Thyroid gland (tissue), 4 donors: ENCODE data around the gene ZER1. TPM values are rescaled to one million over a fixed set of nuclear protein-coding genes. Genes with fewer than 3 reads are reported as not detected.

Experiments used
- DNase-seq, 2 donors: peaks; one replicate each; pipeline ENCODE4 v3.0.0-alpha.2; 2019
- H3K27ac ChIP-seq, 3 donors: fragments of 200-600 bp; sonication (generic); 1 replicate in 2 of 3; 2 replicates in 1 of 3; pipeline ENCODE4 v1.5.1; 2016 to 2019; ENCODE audit warnings: mild to moderate bottlenecking in 1 of 3, moderate library complexity in 1 of 3
- H3K27me3 ChIP-seq: fragments of 200-600 bp; sonication (generic); one replicate; pipeline ENCODE4 v1.5.1; 2019
- H3K36me3 ChIP-seq, 2 donors: fragments of 200-600 bp; sonication (generic); one replicate each; pipeline ENCODE4 v1.5.1; 2016 to 2019
- H3K4me1 ChIP-seq, 2 donors: fragments of 200-600 bp; sonication (generic); one replicate each; pipeline ENCODE4 v1.5.1; 2017 to 2019
- H3K4me3 ChIP-seq, 3 donors: fragments of 200-600 bp; sonication (generic); replicated peaks in 1 of 3; 1 replicate in 2 of 3; 2 replicates in 1 of 3; pipeline ENCODE4 v1.5.1; 2016; ENCODE audit warnings: mild to moderate bottlenecking in 1 of 3
- H3K9me3 ChIP-seq: fragments of 200-600 bp; sonication (generic); one replicate; pipeline ENCODE4 v1.5.1; 2017
- POLR2A ChIP-seq, 2 donors: fragments of 450-650 bp; IDR thresholded peaks; one replicate each; pipeline ENCODE4 v1.6.1; 2017; ENCODE audit warnings: antibody characterized with exemption in 2 of 2, mild to moderate bottlenecking in 2 of 2, moderate library complexity in 1 of 2
- WGBS, 2 donors: methylation state at CpG; one replicate each; pipeline ENCODE4 v1.1.5; 2017; 5-methylcytosine and 5-hydroxymethylcytosine counted together
- intact Hi-C: fragments of 100-400 bp; cut with DNase I; formaldehyde crosslinking; loops from one replicate; pipeline ENCODE4 v1.15.1; 2023
- total RNA-seq, 4 donors: library from RNA; depleted of rRNA; stranded (reverse); fragments of >200 nt; gene quantifications; one replicate each; pipeline ENCODE4 v1.2.3, GENCODE V29; 2016
- TF ChIP-seq, protein P1 (sequence below), 6 experiments: fragments of 200-600 bp in 3 of 6; fragments of 450-650 bp in 3 of 6; sonication (generic) in 3 of 6; IDR thresholded peaks; one replicate each; pipeline ENCODE4 v1.5.1; 2016 to 2019; ENCODE audit warnings: antibody characterized with exemption in 6 of 6, mild to moderate bottlenecking in 2 of 6, inconsistent platforms in 1 of 6, moderate library complexity in 1 of 6

ZER1 gene
- total RNA-seq, 4 donors from 2014 or later = 45.1 to 129 (median 70.2) TPM

DNA sequence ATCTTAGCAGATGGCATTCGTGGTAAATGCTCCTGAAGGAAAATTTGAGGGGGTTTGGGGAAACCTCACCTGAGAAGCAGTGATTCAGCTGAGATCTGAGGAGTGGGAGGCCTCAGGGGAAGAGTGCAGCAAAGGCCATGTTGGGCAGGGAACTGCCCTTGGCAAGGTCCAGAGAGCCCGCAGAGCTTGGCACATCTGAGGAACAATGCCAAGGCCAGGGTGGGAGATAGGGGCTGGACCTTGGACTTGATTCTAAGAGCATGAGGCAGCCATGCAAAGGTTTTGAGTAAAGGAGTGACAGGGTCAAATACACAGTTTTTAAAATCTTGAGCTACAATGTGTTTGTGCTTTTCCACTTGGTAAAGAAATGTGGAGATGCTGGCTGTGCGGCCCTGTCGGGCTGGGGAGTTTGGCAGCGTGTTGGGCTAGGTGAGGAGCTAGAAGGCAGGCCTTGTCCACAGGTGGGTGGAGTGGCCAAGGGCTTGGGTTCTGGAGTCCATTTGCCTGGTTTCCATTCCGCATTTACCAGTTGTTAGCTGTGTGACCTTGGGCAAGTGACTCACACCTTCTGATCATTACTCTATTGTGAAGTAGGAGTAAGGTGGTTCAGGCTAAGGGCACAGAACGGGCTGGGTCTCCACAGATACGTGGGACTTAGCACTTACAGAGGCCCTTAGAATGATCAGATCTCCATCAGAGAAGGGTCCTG is 21.4 kb upstream of the ZER1 start:
- 92 to 96% methylated on average over 8 of the region's 8 CpGs for WGBS, 2 donors
- TF ChIP-seq POLR2A (IDR thresholded peaks at IDR 0.05) = no peak
- TF ChIP-seq, protein P1, sequence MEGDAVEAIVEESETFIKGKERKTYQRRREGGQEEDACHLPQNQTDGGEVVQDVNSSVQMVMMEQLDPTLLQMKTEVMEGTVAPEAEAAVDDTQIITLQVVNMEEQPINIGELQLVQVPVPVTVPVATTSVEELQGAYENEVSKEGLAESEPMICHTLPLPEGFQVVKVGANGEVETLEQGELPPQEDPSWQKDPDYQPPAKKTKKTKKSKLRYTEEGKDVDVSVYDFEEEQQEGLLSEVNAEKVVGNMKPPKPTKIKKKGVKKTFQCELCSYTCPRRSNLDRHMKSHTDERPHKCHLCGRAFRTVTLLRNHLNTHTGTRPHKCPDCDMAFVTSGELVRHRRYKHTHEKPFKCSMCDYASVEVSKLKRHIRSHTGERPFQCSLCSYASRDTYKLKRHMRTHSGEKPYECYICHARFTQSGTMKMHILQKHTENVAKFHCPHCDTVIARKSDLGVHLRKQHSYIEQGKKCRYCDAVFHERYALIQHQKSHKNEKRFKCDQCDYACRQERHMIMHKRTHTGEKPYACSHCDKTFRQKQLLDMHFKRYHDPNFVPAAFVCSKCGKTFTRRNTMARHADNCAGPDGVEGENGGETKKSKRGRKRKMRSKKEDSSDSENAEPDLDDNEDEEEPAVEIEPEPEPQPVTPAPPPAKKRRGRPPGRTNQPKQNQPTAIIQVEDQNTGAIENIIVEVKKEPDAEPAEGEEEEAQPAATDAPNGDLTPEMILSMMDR (IDR thresholded peaks at IDR 0.05) = no peak
- peaks cover 40 to 45% of the 10 kb centered on the region in 2 donors for H3K36me3 ChIP-seq

GRCh38 chr9:128792134-128792533 is 20.4 kb upstream of the ZER1 start:
- Histone ChIP-seq H3K27ac (no peak overlapping the region), H3K4me3 (no peak overlapping the region), H3K36me3 (peaks cover 32 to 35% of the 10 kb centered on the region in 2 donors), H3K27me3 (no peaks in the 10 kb centered on the region), H3K9me3 (no peaks in the 10 kb centered on the region), H3K4me1 (peaks cover 7 to 8% of the 10 kb centered on the region in 2 donors)
- DNase-seq = no peak
- TF ChIP-seq, protein P1 (IDR thresholded peaks at IDR 0.05) = no peak
- intact Hi-C loops = no loop called here
- WGBS, 2 donors = 91 to 99% methylated on average over 7 to 9 of the region's 9 CpGs

More for the DNA sequence above, 21.4 kb upstream of the ZER1 start:
- H3K4me1 ChIP-seq = peaks cover 3% of the 10 kb centered on the region in 2 donors
- no peaks in the 10 kb centered on the region for H3K27me3 ChIP-seq
- intact Hi-C loops = no loop called here
- no peak overlapping the region for H3K27ac ChIP-seq
- DNase-seq = no peak
- H3K4me3 ChIP-seq = no peak overlapping the region
- H3K9me3 ChIP-seq = no peaks in the 10 kb centered on the region

DNA sequence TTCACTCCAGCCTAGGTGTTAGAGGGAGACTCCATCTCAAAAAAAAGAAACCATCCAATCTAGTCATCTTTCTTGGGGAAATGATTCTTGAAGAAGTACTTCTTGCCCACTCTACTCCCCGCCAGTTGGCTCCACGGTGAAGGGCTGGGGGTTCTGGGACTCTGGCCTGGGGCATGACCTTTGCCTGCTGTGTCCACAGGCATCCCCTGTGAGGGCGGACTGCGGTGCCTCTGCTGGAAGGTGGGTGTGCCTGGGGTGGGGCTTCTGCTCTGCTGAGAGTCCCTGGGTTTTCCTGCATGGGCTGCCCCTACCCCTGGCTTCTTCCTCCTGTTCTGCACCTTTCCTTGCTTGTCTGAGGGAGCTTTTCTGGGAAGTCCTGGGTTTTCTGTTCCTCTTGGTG is 18.8 kb upstream of the ZER1 start:
- intact Hi-C loops = no loop called here
- no peak for DNase-seq
- Histone ChIP-seq H3K4me1 (peaks cover 8 to 12% of the 10 kb centered on the region in 2 donors), H3K27me3 (no peaks in the 10 kb centered on the region), H3K9me3 (no peaks in the 10 kb centered on the region), H3K36me3 (peaks cover 26 to 29% of the 10 kb centered on the region in 2 donors), H3K27ac (no peak overlapping the region), H3K4me3 (no peak overlapping the region)
- TF ChIP-seq POLR2A (IDR thresholded peaks at IDR 0.05) = no peak
- TF ChIP-seq, protein P1 (IDR thresholded peaks at IDR 0.05) = no peak
- 86 to 89% methylated on average over 4 of the region's 4 CpGs for WGBS, 2 donors

DNA sequence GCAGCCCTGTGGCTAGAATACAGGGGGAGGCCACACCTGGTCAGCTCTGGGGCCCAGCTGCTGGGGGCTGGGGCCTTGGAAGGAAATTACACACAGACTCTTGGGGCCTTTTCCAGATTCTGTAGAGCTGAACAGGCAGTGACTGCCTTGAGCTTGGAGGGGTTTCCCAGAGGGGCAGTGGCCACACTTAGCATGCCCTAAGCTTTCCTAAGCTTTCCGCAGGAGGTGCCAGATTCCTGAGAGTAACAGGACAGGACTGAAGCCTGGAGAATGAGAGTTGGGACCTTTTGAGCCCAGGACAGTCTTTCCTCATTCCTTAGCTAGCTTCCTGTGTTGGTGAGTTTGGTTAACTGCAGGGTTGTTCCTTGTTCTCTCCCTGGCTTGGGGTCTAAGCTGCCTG is 16.7 kb upstream of the ZER1 start:
- WGBS, 2 donors = 71 to 100% methylated on average over 1 of the region's 1 CpG
- peaks cover 8 to 12% of the 10 kb centered on the region in 2 donors for H3K4me1 ChIP-seq
- no peak for TF ChIP-seq POLR2A (IDR thresholded peaks at IDR 0.05)
- TF ChIP-seq, protein P1 (IDR thresholded peaks at IDR 0.05) = no peak
- H3K9me3 ChIP-seq = no peaks in the 10 kb centered on the region
- peaks cover 19 to 28% of the 10 kb centered on the region in 2 donors for H3K36me3 ChIP-seq
- no peak for DNase-seq
- intact Hi-C loops = no loop called here
- H3K4me3 ChIP-seq = no peak overlapping the region
- no peaks in the 10 kb centered on the region for H3K27me3 ChIP-seq
- no peak overlapping the region for H3K27ac ChIP-seq

GRCh38 chr9:128787659-128788058 is 15.9 kb upstream of the ZER1 start:
- Histone ChIP-seq H3K4me3 (peak overlapping the region; percentile 59 to 97 (median 92)), H3K4me1 (peaks cover 8 to 12% of the 10 kb centered on the region in 2 donors), H3K9me3 (no peaks in the 10 kb centered on the region), H3K27me3 (no peaks in the 10 kb centered on the region), H3K27ac (peak overlapping the region in 2 of 3 donors; percentile 63 to 86), H3K36me3 (peaks cover 14 to 20% of the 10 kb centered on the region in 2 donors)
- no peak for TF ChIP-seq POLR2A (IDR thresholded peaks at IDR 0.05)
- TF ChIP-seq, protein P1 (IDR thresholded peaks at IDR 0.05) = no peak
- peak; percentile 35 to 42 for DNase-seq
- intact Hi-C loops = no loop called here
- WGBS, 2 donors = 1 to 2% methylated on average over 7 of the region's 7 CpGs
